Suppressor macrophage treated with lipopolysaccharide for 4 hours (primary cell): Measurements from ENCODE around the gene PEX11B.

Experiments
- DNase-seq: peaks from one replicate; pipeline ENCODE4 v3.0.0-alpha.2; 2020

The PEX11B gene

DNA sequence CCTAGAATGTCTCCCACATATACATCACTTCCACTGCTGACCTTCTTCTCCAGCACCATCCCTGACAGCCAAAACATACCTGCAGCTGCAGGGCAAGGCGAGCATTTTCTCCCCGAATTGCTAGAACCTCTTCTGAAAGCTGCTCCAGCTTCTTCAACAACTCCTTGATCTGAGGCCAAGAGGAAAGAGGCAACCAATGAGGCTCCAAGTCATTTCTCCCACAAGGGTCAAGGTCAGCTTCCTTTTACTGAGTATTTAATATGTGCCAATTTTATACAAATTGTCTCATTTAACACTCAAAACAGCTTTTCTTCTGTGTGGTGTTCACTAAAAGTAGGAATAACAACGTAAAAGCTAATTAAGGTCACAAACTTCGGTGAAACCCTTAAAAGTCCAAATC lies 50.3 kb downstream of the PEX11B start:
- no peak for DNase-seq

DNA sequence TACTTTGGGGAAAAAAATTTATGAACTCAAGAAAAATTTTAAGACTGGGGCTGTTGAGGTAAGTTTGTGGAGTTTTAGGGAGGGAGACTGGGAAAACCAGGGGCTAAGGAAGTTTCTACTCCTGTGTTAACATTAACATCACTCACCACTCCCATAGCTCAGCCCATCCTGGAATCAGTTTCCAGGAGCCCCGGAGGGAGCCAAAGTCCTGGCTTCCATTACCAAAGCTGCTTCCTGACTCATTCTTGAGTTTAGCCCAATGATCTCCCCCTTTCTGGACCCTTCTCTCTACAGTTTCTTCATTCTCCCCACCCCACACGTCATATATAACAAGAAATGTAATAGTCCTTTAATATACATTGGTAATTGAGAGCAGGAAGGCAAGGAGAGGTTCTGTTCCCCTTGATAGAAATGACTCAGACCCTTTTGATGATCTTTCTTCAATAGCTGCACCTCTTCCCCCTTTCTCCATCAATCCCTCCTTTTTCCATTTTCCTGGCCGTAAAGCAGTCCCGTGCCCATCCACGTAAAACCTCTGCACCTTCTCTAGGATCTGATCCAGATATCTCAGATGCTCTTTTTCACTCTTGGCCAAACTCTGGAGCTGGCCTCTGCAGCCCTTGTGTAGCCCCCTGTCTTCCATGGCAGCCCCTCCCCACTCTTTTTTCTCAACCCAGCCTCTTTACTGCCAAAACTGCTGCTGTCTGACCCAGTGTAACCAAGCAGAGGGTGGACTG lies 55.1 kb downstream of the PEX11B start:
- DNase-seq: no peak
